Activated CD4-positive, alpha-beta T cell treated with anti-CD3 and anti-CD28 coated beads for 4 hours (primary cell): ENCODE results near the gene SQSTM1.
"Not testable (repeated sequence)": the region's sequence is repeated elsewhere in the genome, so short reads cannot be mapped to it uniquely, and the experiment has no call there.

ENCODE experiments used
- DNase-seq, 2 donors: peaks; one replicate each; pipeline ENCODE4 v3.0.0-alpha.2; 2020

SQSTM1 gene

GRCh38 chr5:179858586-179859427, 38.1 kb downstream of the SQSTM1 start, which contains the start of gene MRNIP:
TSS of gene MRNIP (minus strand) at chr5:179858817. CDS start at chr5:179858796, 21 bp downstream.
- peak; percentile 88 to 89 for DNase-seq

GRCh38 chr5:179860301-179860700, 39.6 kb downstream of the SQSTM1 start:
- no peak for DNase-seq

- no peak for DNase-seq
These were observed 41.6 kb downstream of the SQSTM1 start for GRCh38 chr5:179862296-179862695.

GRCh38 chr5:179862891-179863290, 42.2 kb downstream of the SQSTM1 start:
- no peak for DNase-seq

GRCh38 chr5:179863449-179864085, 42.9 kb downstream of the SQSTM1 start:
- no peak for DNase-seq

GRCh38 chr5:179864686-179865085, 44.0 kb downstream of the SQSTM1 start:
- DNase-seq = no peak

GRCh38 chr5:179865491-179866240, 45.0 kb downstream of the SQSTM1 start:
- no peak for DNase-seq

- no peak for DNase-seq
These were observed 45.8 kb downstream of the SQSTM1 start for GRCh38 chr5:179866241-179867078.

- no peak for DNase-seq
These were observed 46.4 kb downstream of the SQSTM1 start for GRCh38 chr5:179867079-179867465.

GRCh38 chr5:179867476-179867875, 46.8 kb downstream of the SQSTM1 start:
- DNase-seq = no peak

GRCh38 chr5:179868541-179868940, 47.8 kb downstream of the SQSTM1 start:
- no peak for DNase-seq

GRCh38 chr5:179869101-179869500, 48.4 kb downstream of the SQSTM1 start:
- DNase-seq = no peak

- no peak for DNase-seq
These were observed 49.1 kb downstream of the SQSTM1 start for GRCh38 chr5:179869641-179870402.

GRCh38 chr5:179870403-179870903, 49.7 kb downstream of the SQSTM1 start:
- DNase-seq = no peak

GRCh38 chr5:179870952-179871351, 50.2 kb downstream of the SQSTM1 start:
- no peak for DNase-seq

- not testable (repeated sequence) for DNase-seq
These were observed 50.8 kb downstream of the SQSTM1 start for GRCh38 chr5:179871533-179871932.

- no peak for DNase-seq
These were observed 51.5 kb downstream of the SQSTM1 start for GRCh38 chr5:179872055-179872827.

GRCh38 chr5:179872828-179873575, 52.3 kb downstream of the SQSTM1 start:
- no peak for DNase-seq

GRCh38 chr5:179873588-179874110, 52.9 kb downstream of the SQSTM1 start:
- DNase-seq = no peak

- DNase-seq = no peak
These were observed 53.4 kb downstream of the SQSTM1 start for GRCh38 chr5:179874136-179874535.
